H1 (cell line): Measurements from ENCODE around the gene SF3B1. TPM values are rescaled to one million over a fixed set of nuclear protein-coding genes. Genes with fewer than 3 reads are reported as not detected.

Source experiments
- E2F6 ChIP-seq: IDR thresholded peaks from 2 replicates; pipeline ENCODE4 v1.6.1; 2012; ENCODE audit warnings: inconsistent platforms
- HDAC6 ChIP-seq: IDR thresholded peaks from one replicate; pipeline ENCODE4 v1.7.1; 2012; ENCODE audit warnings: low read depth, mild to moderate bottlenecking, inconsistent platforms, low read length, moderate library complexity
- NANOG ChIP-seq: IDR thresholded peaks from 2 replicates; pipeline ENCODE4 v1.6.1; 2011; ENCODE audit warnings: low read length, low read depth, mild to moderate bottlenecking, inconsistent platforms; ENCODE audit not compliant: insufficient read depth, poor library complexity, severe bottlenecking
- POLR2A ChIP-seq, 2 experiments: IDR thresholded peaks; 1 replicate in 1 of 2; 2 replicates in 1 of 2; pipeline ENCODE4 v1.6.1; 2011; ENCODE audit warnings: low read depth in 2 of 2, low read length in 2 of 2, mild to moderate bottlenecking in 2 of 2; ENCODE audit errors: control extremely low read depth in 1 of 2
- RFX5 ChIP-seq: IDR thresholded peaks from 2 replicates; pipeline ENCODE4 v1.6.1; 2011; ENCODE audit warnings: low read depth, low read length, improper control_type of control experiment, borderline replicate concordance
- polyA plus RNA-seq, 7 experiments: library from polyadenylated mRNA; depleted of rRNA in 3 of 7; stranded (reverse) in 5 of 7; unstranded in 2 of 7; fragments of >200 nt in 5 of 7; fragments of 200-250 nt in 2 of 7; gene quantifications; 1 replicate in 5 of 7; 2 replicates in 1 of 7; 4 replicates in 1 of 7; pipeline versions ENCODE4 v1.2.1 to v1.2.3, GENCODE V29; 2011 to 2013; ENCODE audit warnings: missing spikeins in 2 of 7, mixed read lengths in 2 of 7
- total RNA-seq: library from RNA; stranded (reverse); fragmentation: NEBNext Ultra II Directional; extraction: Animal tissue kit (Norgen Biotek cat#: 25700); gene quantifications from 2 replicates; pipeline ENCODE4 v1.2.1, GENCODE V29; 2021
- TF ChIP-seq, protein P1 (sequence below): IDR thresholded peaks from 2 replicates; pipeline ENCODE4 v1.6.1; 2011; ENCODE audit warnings: low read depth, mild to moderate bottlenecking, low read length; ENCODE audit not compliant: insufficient read depth
- TF ChIP-seq, protein P2 (sequence below): IDR thresholded peaks from 2 replicates; pipeline ENCODE4 v1.6.1; 2011; ENCODE audit warnings: low read length, improper control_type of control experiment

Gene SF3B1
- total and polyA plus RNA-seq, 2 of the 8 experiments (the other 6 are each of a cell fraction or from before 2014, with no cell fraction given): 320 to 403 TPM

- TF ChIP-seq, protein P1, sequence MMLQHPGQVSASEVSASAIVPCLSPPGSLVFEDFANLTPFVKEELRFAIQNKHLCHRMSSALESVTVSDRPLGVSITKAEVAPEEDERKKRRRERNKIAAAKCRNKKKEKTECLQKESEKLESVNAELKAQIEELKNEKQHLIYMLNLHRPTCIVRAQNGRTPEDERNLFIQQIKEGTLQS: no peak
- TF ChIP-seq POLR2A (IDR thresholded peaks at IDR 0.05; ENCODE audit: control extremely low read depth in 1 of 2, low read depth in 2 of 2, low read length in 2 of 2): no peak
- no peak for TF ChIP-seq RFX5
- TF ChIP-seq NANOG: no peak
- TF ChIP-seq, protein P2, sequence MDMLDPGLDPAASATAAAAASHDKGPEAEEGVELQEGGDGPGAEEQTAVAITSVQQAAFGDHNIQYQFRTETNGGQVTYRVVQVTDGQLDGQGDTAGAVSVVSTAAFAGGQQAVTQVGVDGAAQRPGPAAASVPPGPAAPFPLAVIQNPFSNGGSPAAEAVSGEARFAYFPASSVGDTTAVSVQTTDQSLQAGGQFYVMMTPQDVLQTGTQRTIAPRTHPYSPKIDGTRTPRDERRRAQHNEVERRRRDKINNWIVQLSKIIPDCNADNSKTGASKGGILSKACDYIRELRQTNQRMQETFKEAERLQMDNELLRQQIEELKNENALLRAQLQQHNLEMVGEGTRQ: no peak
- TF ChIP-seq HDAC6: no peak
- no peak for TF ChIP-seq E2F6
Observed at GRCh38 chr2:197349699-197350098, 85.1 kb downstream of the SF3B1 start (continued).
